Muscle of leg (tissue), 11 donors: ENCODE results near the gene DNAJB2. TPM values are rescaled to one million over a fixed set of nuclear protein-coding genes. Genes with fewer than 3 reads are reported as not detected.

ENCODE experiments used
- DNase-seq: peaks from one replicate; pipeline ENCODE4 v3.0.0; 2013
- H3K27ac ChIP-seq: one replicate; pipeline ENCODE4 v1.5.1; 2013; ENCODE audit warnings: mild to moderate bottlenecking, low read length, control low read depth
- H3K27me3 ChIP-seq: one replicate; pipeline ENCODE4 v1.6.1; 2013; ENCODE audit warnings: low read length; ENCODE audit not compliant: control insufficient read depth, insufficient read depth
- H3K36me3 ChIP-seq: one replicate; pipeline ENCODE4 v1.6.1; 2013; ENCODE audit warnings: low read length; ENCODE audit not compliant: control insufficient read depth, insufficient read depth
- H3K4me1 ChIP-seq: one replicate; pipeline ENCODE4 v1.6.1; 2013; ENCODE audit warnings: low read length; ENCODE audit not compliant: control insufficient read depth, insufficient read depth
- H3K4me3 ChIP-seq: one replicate; pipeline ENCODE4 v1.5.1; 2013; ENCODE audit warnings: low read length, control low read depth
- H3K9me3 ChIP-seq: replicated peaks from 2 replicates; pipeline ENCODE4 v1.6.1; 2013; ENCODE audit warnings: low read depth, low read length; ENCODE audit not compliant: control insufficient read depth
- WGBS: methylation state at CpG from one replicate; pipeline ENCODE4 v1.1.5; 2013; ENCODE audit warnings: missing lambda C conversion rate; ENCODE audit not compliant: insufficient coverage; 5-methylcytosine and 5-hydroxymethylcytosine counted together
- polyA plus RNA-seq, 8 donors: library from polyadenylated mRNA; unstranded; fragments of 120-200 nt; gene quantifications; one replicate each; pipeline versions ENCODE4 v1.2.1 to v1.2.3, GENCODE V29; 2013; ENCODE audit warnings: inconsistent platforms in 1 of 8, low replicate concordance in 1 of 8; ENCODE audit not compliant: insufficient read length in 8 of 8, insufficient read depth in 1 of 8
- total RNA-seq: library from RNA; stranded (reverse); fragments of 120-200 nt; gene quantifications from one replicate; pipeline ENCODE4 v1.2.4, GENCODE V29; 2013

The DNAJB2 gene
- total and polyA plus RNA-seq, 9 donors = 52.6 to 93.2 (median 83.1) TPM

DNA sequence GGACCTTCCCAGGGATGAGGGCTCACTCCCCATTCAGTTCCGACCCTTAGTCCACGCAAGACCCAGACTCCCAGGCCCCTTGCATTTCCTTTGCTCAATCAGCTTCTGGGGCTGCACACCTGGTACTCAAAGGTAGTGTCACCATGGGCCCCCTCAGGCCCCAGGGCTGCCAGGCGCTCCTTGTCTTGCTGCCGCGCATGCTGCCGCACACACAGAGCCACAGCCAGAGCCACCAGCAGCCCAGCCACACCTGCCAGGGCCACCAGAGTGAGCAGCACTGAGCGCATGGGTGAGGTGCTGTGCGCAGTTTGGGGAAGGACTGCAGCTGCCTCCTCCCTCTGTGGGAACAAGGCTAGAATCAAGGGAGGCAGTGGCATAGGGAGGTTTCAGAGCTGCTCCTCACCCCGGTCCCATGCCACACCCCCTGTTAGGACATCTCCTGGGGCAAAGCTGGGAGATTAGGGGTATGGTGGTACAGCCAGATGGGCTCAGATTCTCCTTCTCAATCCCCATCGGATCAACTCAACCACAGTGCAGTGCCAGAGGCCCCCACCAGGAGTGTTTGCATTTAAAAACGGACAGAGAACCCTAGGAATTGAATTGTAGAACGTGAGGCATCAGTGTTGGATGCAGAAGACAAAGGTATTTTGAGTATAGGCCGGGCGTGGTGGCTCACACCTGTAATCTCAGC is 18.7 kb downstream of the DNAJB2 start:
- Histone ChIP-seq H3K9me3 (no peaks in the 10 kb centered on the region), H3K4me3 (no peak overlapping the region), H3K27ac (no peak overlapping the region), H3K27me3 (peaks cover 40% of the 10 kb centered on the region), H3K4me1 (peaks cover 19% of the 10 kb centered on the region), H3K36me3 (no peaks in the 10 kb centered on the region)
- peak; percentile 4 for DNase-seq
- WGBS = 83% methylated on average over 8 of the region's 14 CpGs

- DNase-seq = peak; percentile 83
- peaks cover 40% of the 10 kb centered on the region for H3K27me3 ChIP-seq
Measured at GRCh38 chr2:219298759-219299371, 19.7 kb downstream of the DNAJB2 start.

GRCh38 chr2:219299372-219299760 is 20.2 kb downstream of the DNAJB2 start:
- DNase-seq = no peak
- 71% methylated on average over 5 of the region's 6 CpGs for WGBS
- Histone ChIP-seq H3K27me3 (peaks cover 40% of the 10 kb centered on the region), H3K9me3 (no peaks in the 10 kb centered on the region), H3K36me3 (no peaks in the 10 kb centered on the region), H3K27ac (no peak overlapping the region), H3K4me3 (no peak overlapping the region), H3K4me1 (peaks cover 11% of the 10 kb centered on the region)

More at GRCh38 chr2:219298759-219299371, 19.7 kb downstream of the DNAJB2 start:
- H3K9me3 ChIP-seq = no peaks in the 10 kb centered on the region
- H3K27ac ChIP-seq = no peak overlapping the region
- H3K4me1 ChIP-seq = peaks cover 16% of the 10 kb centered on the region
- WGBS = 22% methylated on average over 12 of the region's 15 CpGs
- no peak overlapping the region for H3K4me3 ChIP-seq
- H3K36me3 ChIP-seq = no peaks in the 10 kb centered on the region

- 57% methylated on average over 3 of the region's 5 CpGs for WGBS
- no peak overlapping the region for H3K27ac ChIP-seq
- H3K27me3 ChIP-seq = peaks cover 40% of the 10 kb centered on the region
- peaks cover 7% of the 10 kb centered on the region for H3K4me1 ChIP-seq
- no peak overlapping the region for H3K4me3 ChIP-seq
- no peaks in the 10 kb centered on the region for H3K36me3 ChIP-seq
- no peaks in the 10 kb centered on the region for H3K9me3 ChIP-seq
- DNase-seq = no peak
Measured at GRCh38 chr2:219300022-219300421, 20.9 kb downstream of the DNAJB2 start.

DNA sequence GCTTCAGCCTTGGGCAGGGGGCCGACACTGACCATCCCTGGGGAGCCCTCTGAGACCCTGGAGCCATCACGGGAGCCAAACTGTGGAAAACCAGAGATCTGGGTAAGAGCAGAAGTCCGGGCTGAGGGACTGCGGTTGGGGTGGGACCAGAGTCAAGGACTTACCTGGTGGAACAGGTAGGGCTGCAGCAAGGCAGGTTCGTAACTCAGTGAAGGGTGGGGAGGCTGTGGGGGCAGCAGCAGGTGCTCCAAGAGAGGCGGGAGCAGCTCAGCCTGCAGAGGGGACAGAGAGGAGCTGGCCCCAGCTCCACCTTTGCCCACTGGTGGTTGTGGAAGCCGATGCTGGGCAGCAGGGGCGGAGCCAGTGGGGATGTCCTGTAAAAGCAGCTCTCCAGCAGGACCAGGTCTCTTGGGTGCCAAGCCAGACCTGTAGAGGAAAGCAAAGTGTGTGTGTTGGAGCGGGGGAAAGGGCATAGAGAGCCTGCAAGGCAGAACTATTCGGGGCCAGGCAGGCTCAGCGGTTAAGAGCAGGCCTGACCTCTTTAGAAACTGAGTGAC is 23.3 kb downstream of the DNAJB2 start:
- DNase-seq = no peak
- Histone ChIP-seq H3K27me3 (peaks cover 45% of the 10 kb centered on the region), H3K4me3 (no peak overlapping the region), H3K36me3 (no peaks in the 10 kb centered on the region), H3K9me3 (no peaks in the 10 kb centered on the region), H3K27ac (no peak overlapping the region), H3K4me1 (peaks cover 3% of the 10 kb centered on the region)
- WGBS = 60% methylated on average over 11 of the region's 11 CpGs

GRCh38 chr2:219304223-219304622 is 25.1 kb downstream of the DNAJB2 start:
- Histone ChIP-seq H3K27me3 (peaks cover 51% of the 10 kb centered on the region), H3K36me3 (no peaks in the 10 kb centered on the region), H3K27ac (no peak overlapping the region), H3K4me1 (peaks cover 3% of the 10 kb centered on the region), H3K4me3 (no peak overlapping the region), H3K9me3 (no peaks in the 10 kb centered on the region)
- 44% methylated on average over 1 of the region's 2 CpGs for WGBS
- DNase-seq = no peak

DNA sequence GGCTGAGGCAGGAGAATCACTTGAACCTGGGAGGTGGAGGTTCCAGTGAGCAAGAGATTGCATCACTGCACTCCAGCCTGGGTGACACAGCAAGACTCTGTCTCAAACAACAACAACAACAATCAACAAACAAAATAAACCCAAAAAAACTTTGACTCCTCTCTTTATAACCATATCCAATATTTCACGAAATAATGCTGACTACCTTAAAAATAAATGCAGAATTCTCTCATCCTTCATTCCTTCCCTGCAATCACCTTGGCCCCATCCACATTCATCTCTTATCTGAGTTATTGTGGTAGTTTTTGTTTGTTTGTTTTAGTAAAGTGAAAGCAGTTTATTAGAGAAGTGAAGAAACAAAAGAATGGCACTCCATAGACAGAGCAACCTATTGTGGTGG is 26.9 kb downstream of the DNAJB2 start:
- Histone ChIP-seq H3K36me3 (no peaks in the 10 kb centered on the region), H3K27ac (no peak overlapping the region), H3K27me3 (peaks cover 47% of the 10 kb centered on the region), H3K4me1 (peaks cover 3% of the 10 kb centered on the region), H3K9me3 (no peaks in the 10 kb centered on the region), H3K4me3 (no peak overlapping the region)
- WGBS = no CpG with 5 or more reads among the region's 1 CpG
- no peak for DNase-seq

GRCh38 chr2:219308142-219309101 is 29.3 kb downstream of the DNAJB2 start:
- Histone ChIP-seq H3K27ac (no peak overlapping the region), H3K4me1 (peaks cover 3% of the 10 kb centered on the region), H3K27me3 (peaks cover 32% of the 10 kb centered on the region), H3K36me3 (no peaks in the 10 kb centered on the region), H3K4me3 (no peak overlapping the region), H3K9me3 (no peaks in the 10 kb centered on the region)
- WGBS = under 1% methylated on average over 29 of the region's 45 CpGs
- DNase-seq = peak; percentile 71

- peaks cover 32% of the 10 kb centered on the region for H3K27me3 ChIP-seq
- no peak for DNase-seq
- H3K9me3 ChIP-seq = no peaks in the 10 kb centered on the region
- H3K4me3 ChIP-seq = no peak within 1 kb of the TSS
- WGBS = under 1% methylated on average over 25 of the region's 37 CpGs
- H3K27ac ChIP-seq = no peak within 1 kb of the TSS
- H3K36me3 ChIP-seq = no peaks in the 10 kb centered on the region
- peaks cover 3% of the 10 kb centered on the region for H3K4me1 ChIP-seq
Measured at GRCh38 chr2:219309278-219309677, 30.1 kb downstream of the DNAJB2 start, which contains the start of gene PTPRN. Gene PTPRN, minus strand, starts transcription at chr2:219309401. Its CDS starts 69 bp downstream, at chr2:219309332.
